ENCODE measurements around the gene GABRB1.
"Not testable (repeated sequence)": the region's sequence is repeated elsewhere in the genome, so short reads cannot be mapped to it uniquely, and the experiment has no call there.

GABRB1 gene

DNA sequence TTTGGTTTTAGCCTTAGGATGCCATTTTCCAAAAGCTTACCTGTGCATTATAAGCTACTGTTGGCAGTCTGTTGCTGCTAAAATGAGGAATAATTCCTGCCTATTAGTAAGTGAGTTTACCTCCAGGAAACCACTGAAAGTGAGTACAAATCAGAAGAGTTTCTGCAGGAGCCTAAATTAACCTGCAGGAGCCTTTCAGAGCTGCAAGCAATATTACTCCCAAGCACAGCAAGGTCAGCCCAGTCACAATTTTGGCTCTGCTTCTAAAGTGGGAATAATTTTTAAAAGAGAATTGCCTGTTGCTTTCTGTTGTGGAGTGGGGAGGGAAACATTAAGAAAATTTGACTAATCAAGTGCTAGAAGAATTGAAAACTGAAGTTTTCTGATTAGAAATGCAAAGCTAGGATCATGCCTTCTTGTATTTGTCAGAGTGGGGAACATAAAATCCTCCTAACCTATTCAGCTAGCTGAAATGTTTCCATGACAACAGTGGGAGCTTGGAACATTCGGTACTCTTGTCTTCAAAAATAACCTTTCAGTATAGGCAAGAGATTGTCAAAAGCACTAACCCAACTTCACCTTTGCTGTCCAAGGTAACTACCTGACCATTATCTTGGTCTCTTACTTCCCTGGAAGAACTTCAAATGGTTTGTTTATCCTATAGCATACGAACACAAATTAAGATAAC, 239.0 kb downstream of the GABRB1 start:
- H3K4me3 ChIP-seq = no peak overlapping the region
- DNase-seq (ENCODE audit: low spot score in 2 of 2) = peak in 1 of 2 experiments; percentile 29
- H3K36me3 ChIP-seq (replicated peaks) = no peaks in the 10 kb centered on the region
- H3K9me3 ChIP-seq = no peaks in the 10 kb centered on the region
- in situ Hi-C loops (cut with MboI; ENCODE audit: low sequenced_read_pairs) = no loop called here
- H3K4me1 ChIP-seq = peaks cover 24% of the 10 kb centered on the region
- no peaks in the 10 kb centered on the region for H3K27me3 ChIP-seq (ENCODE audit: low read depth)

DNA sequence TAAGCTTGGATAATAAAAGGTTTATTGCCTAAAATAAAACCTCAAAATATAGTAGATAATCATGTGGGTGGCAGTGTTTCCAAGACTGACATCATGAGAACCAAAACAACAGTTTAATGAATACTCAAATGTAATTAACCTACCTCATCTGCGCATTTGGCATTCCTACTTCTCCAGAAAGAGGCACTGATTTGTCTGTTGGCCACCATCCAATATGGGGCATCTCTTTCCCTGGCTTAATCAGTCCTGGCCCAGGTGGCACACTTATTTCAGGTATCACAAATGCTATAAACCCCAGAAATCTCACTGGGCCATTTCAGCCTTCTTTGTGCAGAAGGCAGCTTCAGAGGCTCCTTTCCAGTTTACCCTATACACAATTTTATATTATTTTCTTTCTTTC, 239.9 kb downstream of the GABRB1 start:
- Histone ChIP-seq H3K36me3 (replicated peaks) (no peaks in the 10 kb centered on the region), H3K4me3 (no peak overlapping the region), H3K9me3 (no peaks in the 10 kb centered on the region), H3K27me3 (ENCODE audit: low read depth) (no peaks in the 10 kb centered on the region), H3K4me1 (peaks cover 24% of the 10 kb centered on the region)
- DNase-seq (ENCODE audit: low spot score in 2 of 2) = no peak
- in situ Hi-C loops (cut with MboI; ENCODE audit: low sequenced_read_pairs) = no loop called here

- no peak overlapping the region for H3K4me3 ChIP-seq
- in situ Hi-C loops (cut with MboI; ENCODE audit: low sequenced_read_pairs) = no loop called here
- H3K9me3 ChIP-seq = no peaks in the 10 kb centered on the region
- DNase-seq (ENCODE audit: low spot score in 2 of 2) = no peak
- peaks cover 12% of the 10 kb centered on the region for H3K4me1 ChIP-seq
- no peaks in the 10 kb centered on the region for H3K27me3 ChIP-seq (ENCODE audit: low read depth)
- no peaks in the 10 kb centered on the region for H3K36me3 ChIP-seq (replicated peaks)
Observed at GRCh38 chr4:47274901-47275300, 243.5 kb downstream of the GABRB1 start.

- no peak for DNase-seq (ENCODE audit: low spot score in 2 of 2)
- H3K27me3 ChIP-seq (ENCODE audit: low read depth) = no peaks in the 10 kb centered on the region
- H3K36me3 ChIP-seq (replicated peaks) = no peaks in the 10 kb centered on the region
- in situ Hi-C loops (cut with MboI; ENCODE audit: low sequenced_read_pairs) = no loop called here
- no peak overlapping the region for H3K4me3 ChIP-seq
- no peaks in the 10 kb centered on the region for H3K9me3 ChIP-seq
- H3K4me1 ChIP-seq = peaks cover 5% of the 10 kb centered on the region
Observed at GRCh38 chr4:47275595-47275994, 244.2 kb downstream of the GABRB1 start.

GRCh38 chr4:47278631-47279030, 247.3 kb downstream of the GABRB1 start:
- in situ Hi-C loops (cut with MboI; ENCODE audit: low sequenced_read_pairs) = no loop called here
- Histone ChIP-seq H3K4me1 (peaks cover 3% of the 10 kb centered on the region), H3K27me3 (ENCODE audit: low read depth) (no peaks in the 10 kb centered on the region), H3K9me3 (no peaks in the 10 kb centered on the region), H3K36me3 (replicated peaks) (no peaks in the 10 kb centered on the region), H3K4me3 (no peak overlapping the region)
- DNase-seq (ENCODE audit: low spot score in 2 of 2) = no peak

GRCh38 chr4:47287735-47288134, 256.4 kb downstream of the GABRB1 start:
- H3K27me3 ChIP-seq (ENCODE audit: low read depth) = no peaks in the 10 kb centered on the region
- in situ Hi-C loops (cut with MboI; ENCODE audit: low sequenced_read_pairs) = no loop called here
- no peak overlapping the region for H3K4me3 ChIP-seq
- H3K36me3 ChIP-seq (replicated peaks) = no peaks in the 10 kb centered on the region
- peaks cover 14% of the 10 kb centered on the region for H3K4me1 ChIP-seq
- no peak for DNase-seq (ENCODE audit: low spot score in 2 of 2)
- peaks cover 2% of the 10 kb centered on the region; the same call in 1 of the 2 replicates for H3K9me3 ChIP-seq

DNA sequence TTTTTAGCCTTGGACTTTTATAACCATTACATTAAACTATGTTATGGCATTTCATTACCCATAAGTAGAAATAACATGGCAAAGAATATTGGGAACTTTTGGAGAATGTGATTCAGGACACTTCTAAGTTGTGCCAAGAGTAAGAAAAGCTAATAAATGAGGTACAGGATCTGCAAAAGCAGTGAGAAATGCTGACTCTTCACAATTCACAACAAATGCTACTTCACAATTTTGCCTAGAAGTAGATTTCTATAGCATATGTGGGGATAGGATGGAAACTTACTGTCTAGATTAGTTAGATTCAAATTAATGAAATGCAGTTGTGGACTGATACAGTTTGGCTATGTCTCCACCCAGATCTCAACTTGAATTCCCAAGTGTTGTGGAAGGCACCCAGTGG, 258.4 kb downstream of the GABRB1 start:
- in situ Hi-C loops (cut with MboI; ENCODE audit: low sequenced_read_pairs) = no loop called here

GRCh38 chr4:47290873-47291272, 259.5 kb downstream of the GABRB1 start:
- H3K9me3 ChIP-seq; in situ Hi-C loops (cut with MboI; ENCODE audit: low sequenced_read_pairs); H3K27me3 ChIP-seq (ENCODE audit: low read depth); H3K4me3 ChIP-seq; H3K36me3 ChIP-seq (replicated peaks): not testable (repeated sequence)
- H3K4me1 ChIP-seq = peaks cover 10% of the 10 kb centered on the region
- DNase-seq (ENCODE audit: low spot score in 2 of 2) = peak in 1 of 2 experiments; percentile 51

More for the DNA sequence above, 258.4 kb downstream of the GABRB1 start:
- peaks cover 2% of the 10 kb centered on the region; the same call in 1 of the 2 replicates for H3K9me3 ChIP-seq
- H3K4me3 ChIP-seq = no peak overlapping the region
- H3K4me1 ChIP-seq = peaks cover 11% of the 10 kb centered on the region
- H3K27me3 ChIP-seq (ENCODE audit: low read depth) = no peaks in the 10 kb centered on the region
- no peak for DNase-seq (ENCODE audit: low spot score in 2 of 2)
- H3K36me3 ChIP-seq (replicated peaks) = no peaks in the 10 kb centered on the region

- H3K4me3 ChIP-seq = no peak overlapping the region
- peaks cover 9% of the 10 kb centered on the region for H3K4me1 ChIP-seq
- DNase-seq (ENCODE audit: low spot score in 2 of 2) = peak in 1 of 2 experiments; percentile 14
- no peaks in the 10 kb centered on the region for H3K27me3 ChIP-seq (ENCODE audit: low read depth)
- in situ Hi-C loops (cut with MboI; ENCODE audit: low sequenced_read_pairs) = no loop called here
- no peaks in the 10 kb centered on the region for H3K36me3 ChIP-seq (replicated peaks)
- H3K9me3 ChIP-seq = no peaks in the 10 kb centered on the region
Observed at GRCh38 chr4:47309165-47309564, 277.8 kb downstream of the GABRB1 start.

DNA sequence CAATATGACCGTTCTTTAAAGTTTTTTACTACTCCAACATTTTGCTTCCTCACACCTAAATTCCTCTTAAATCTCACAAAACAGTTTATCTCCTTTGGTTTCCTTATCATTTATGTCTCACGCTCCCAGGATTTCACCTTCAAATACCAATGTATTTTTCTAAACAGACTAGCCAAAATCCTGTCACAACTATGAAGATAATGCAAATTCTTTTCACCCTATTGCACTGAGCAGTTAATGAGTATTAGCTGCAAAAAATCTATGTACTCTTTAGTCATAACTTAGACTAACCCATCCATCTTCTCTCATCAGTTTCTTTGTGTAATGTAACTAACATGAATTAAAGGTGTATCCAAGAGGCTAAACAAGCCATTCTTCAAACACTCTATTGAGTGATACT, 280.8 kb downstream of the GABRB1 start:
- in situ Hi-C loops (cut with MboI; ENCODE audit: low sequenced_read_pairs) = no loop called here
- H3K36me3 ChIP-seq (replicated peaks) = no peaks in the 10 kb centered on the region
- DNase-seq (ENCODE audit: low spot score in 2 of 2) = no peak

GRCh38 chr4:47313384-47313783, 282.0 kb downstream of the GABRB1 start:
- DNase-seq (ENCODE audit: low spot score in 2 of 2) = no peak
- Histone ChIP-seq H3K4me1 (peaks cover 9% of the 10 kb centered on the region; the same call in 1 of the 2 replicates), H3K36me3 (replicated peaks) (no peaks in the 10 kb centered on the region), H3K9me3 (no peaks in the 10 kb centered on the region), H3K4me3 (no peak overlapping the region), H3K27me3 (ENCODE audit: low read depth) (no peaks in the 10 kb centered on the region)
- in situ Hi-C loops (cut with MboI; ENCODE audit: low sequenced_read_pairs) = no loop called here

More for the DNA sequence above, 280.8 kb downstream of the GABRB1 start:
- Histone ChIP-seq H3K27me3 (ENCODE audit: low read depth) (no peaks in the 10 kb centered on the region), H3K9me3 (no peaks in the 10 kb centered on the region), H3K4me3 (no peak overlapping the region), H3K4me1 (peaks cover 9% of the 10 kb centered on the region)

- Histone ChIP-seq H3K27me3 (ENCODE audit: low read depth) (no peaks in the 10 kb centered on the region), H3K9me3 (no peaks in the 10 kb centered on the region), H3K36me3 (replicated peaks) (no peaks in the 10 kb centered on the region), H3K4me3 (no peak overlapping the region), H3K4me1 (peaks cover 12% of the 10 kb centered on the region)
- in situ Hi-C loops (cut with MboI; ENCODE audit: low sequenced_read_pairs) = no loop called here
- no peak for DNase-seq (ENCODE audit: low spot score in 2 of 2)
Observed at GRCh38 chr4:47315346-47315745, 284.0 kb downstream of the GABRB1 start.

DNA sequence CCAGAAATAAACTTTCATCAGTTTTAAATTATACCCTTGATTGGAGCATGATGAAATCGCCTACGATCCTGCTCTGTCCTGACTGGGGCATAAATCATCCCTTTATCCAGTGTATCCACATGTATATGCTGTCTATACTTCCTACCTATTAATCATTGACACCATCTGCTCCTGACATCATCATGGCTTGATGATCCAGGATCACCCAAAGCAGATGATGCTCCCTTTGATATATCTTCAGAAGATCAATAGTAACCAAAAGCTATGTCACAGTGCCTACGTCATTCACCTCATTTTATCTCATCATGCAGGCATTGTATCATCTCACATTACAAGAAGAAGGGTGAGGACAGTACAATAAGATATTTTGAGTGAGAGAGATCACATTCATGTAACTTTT, 294.7 kb downstream of the GABRB1 start:
- no peak overlapping the region for H3K4me3 ChIP-seq
- DNase-seq (ENCODE audit: low spot score in 2 of 2) = no peak
- peaks cover 7% of the 10 kb centered on the region for H3K4me1 ChIP-seq
- H3K36me3 ChIP-seq (replicated peaks) = no peaks in the 10 kb centered on the region
- in situ Hi-C loops (cut with MboI; ENCODE audit: low sequenced_read_pairs) = no loop called here
- H3K27me3 ChIP-seq (ENCODE audit: low read depth) = no peaks in the 10 kb centered on the region
- 0 out of 2 replicates have a peak, but pooled peaks cover 2% of the 10 kb centered on the region for H3K9me3 ChIP-seq

- Histone ChIP-seq H3K4me3 (no peak overlapping the region), H3K27me3 (ENCODE audit: low read depth) (peaks cover 2% of the 10 kb centered on the region; the same call in 1 of the 2 replicates)
- in situ Hi-C loops (cut with MboI; ENCODE audit: low sequenced_read_pairs) = no loop called here
Observed at GRCh38 chr4:47330866-47331265, 299.5 kb downstream of the GABRB1 start.

More at GRCh38 chr4:47330866-47331265, 299.5 kb downstream of the GABRB1 start:
- H3K4me1 ChIP-seq = no peaks in the 10 kb centered on the region
- 0 out of 2 replicates have a peak, but pooled peaks cover 2% of the 10 kb centered on the region for H3K9me3 ChIP-seq
- DNase-seq (ENCODE audit: low spot score in 2 of 2) = no peak
- H3K36me3 ChIP-seq (replicated peaks) = no peaks in the 10 kb centered on the region
